GM19395 (cell line): ENCODE measurements around the gene FAM3B.
"Not testable (repeated sequence)": the region's sequence is repeated elsewhere in the genome, so short reads cannot be mapped to it uniquely, and the experiment has no call there.

Experiments used
- ATAC-seq: cut with Tn5 transposase; IDR thresholded peaks from one replicate; pipeline ENCODE4 v1.9.1; 2021; ENCODE audit warnings: mild to moderate bottlenecking, moderate library complexity; ENCODE audit not compliant: unreplicated experiment

The FAM3B gene, protein sequence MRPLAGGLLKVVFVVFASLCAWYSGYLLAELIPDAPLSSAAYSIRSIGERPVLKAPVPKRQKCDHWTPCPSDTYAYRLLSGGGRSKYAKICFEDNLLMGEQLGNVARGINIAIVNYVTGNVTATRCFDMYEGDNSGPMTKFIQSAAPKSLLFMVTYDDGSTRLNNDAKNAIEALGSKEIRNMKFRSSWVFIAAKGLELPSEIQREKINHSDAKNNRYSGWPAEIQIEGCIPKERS

DNA sequence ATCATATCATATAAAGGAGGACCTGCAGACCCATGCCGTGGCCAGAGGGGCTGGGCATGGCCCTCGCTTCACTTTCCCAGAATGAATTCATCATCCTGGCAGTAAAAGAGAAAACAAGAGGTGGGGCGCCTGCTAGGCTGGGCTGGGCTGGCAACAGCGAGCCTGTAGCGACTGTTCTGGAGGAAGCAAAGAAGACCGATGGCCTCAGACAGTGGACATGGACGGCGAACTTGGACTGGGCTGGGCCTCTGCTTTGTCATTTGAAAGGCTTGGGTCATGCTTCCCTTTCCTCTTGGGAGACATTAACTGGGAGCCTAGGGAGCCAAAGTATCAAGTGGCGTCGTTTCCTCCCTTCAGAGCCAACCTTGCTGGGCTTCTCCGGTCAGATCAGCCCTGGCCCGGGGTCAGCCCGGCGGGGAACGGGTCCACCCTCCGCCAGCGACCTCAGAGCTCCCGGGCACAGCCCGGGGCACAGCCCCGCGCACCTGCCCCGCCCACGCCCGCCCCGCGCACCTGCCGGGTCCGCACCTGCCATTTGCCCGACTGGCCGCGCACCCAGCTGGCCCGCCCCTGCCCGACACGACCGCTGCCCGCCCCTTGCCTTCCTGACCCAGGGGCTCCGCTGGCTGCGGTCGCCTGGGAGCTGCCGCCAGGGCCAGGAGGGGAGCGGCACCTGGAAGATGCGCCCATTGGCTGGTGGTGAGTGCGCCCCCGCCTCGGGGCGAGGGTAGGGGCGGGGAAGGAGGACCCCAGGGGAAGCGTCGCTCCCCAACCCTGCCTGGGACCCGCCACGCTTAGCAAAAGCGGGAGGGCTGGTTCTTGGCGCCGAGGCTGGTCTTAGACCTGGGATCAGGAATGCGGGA lies at the start of gene FAM3B:
TSS of gene FAM3B (plus strand) at position 602 of the 863 bp plus-strand sequence. CDS start at position 681, 79 bp downstream.
- no peak for ATAC-seq

GRCh38 chr21:41267346-41267745 lies 49.3 kb upstream of the FAM3B start:
- ATAC-seq = no peak

DNA sequence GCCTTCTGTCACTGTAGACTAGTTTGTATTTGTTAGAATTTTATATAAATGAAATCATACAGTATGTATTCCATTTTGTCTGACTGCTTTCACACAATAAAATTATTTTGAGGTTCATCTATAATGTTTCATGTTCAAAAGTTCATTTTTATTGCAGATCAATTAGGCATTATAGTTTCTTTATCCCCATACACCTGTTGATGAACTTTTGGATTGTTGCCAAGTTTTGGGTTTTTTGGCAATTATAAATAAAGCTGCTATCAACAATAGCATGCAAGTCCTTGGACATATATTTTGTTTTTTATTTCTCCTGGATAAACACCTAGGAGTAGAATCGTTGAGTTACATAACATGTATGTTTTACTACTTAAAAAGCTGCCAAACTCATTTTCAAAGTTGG lies 47.1 kb upstream of the FAM3B start:
- no peak for ATAC-seq

- no peak for ATAC-seq
These were observed 39.4 kb upstream of the FAM3B start for GRCh38 chr21:41277196-41277595.

DNA sequence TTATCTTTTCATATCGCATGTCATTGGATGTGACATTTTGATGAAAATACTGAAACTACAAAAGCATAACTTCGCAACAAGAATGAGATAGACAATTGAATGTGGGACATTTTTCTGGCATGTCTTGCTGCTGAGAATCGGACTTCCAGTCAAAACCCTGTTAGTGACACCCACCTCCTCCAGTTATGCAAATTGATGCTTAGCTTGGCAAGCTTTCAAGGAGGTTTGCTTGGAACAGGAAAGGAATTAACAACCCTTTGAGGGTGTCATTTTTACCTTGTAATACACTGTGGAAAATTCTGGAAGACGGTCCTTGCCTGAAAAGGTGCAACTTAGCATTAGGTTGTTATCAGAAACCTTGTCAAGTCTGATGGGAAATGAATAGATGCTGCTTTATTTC lies 38.8 kb upstream of the FAM3B start:
- no peak for ATAC-seq

- ATAC-seq = no peak
These were observed 36.3 kb upstream of the FAM3B start for GRCh38 chr21:41280115-41280919.

- no peak for ATAC-seq
These were observed 34.2 kb upstream of the FAM3B start for GRCh38 chr21:41282412-41282811.

- peak; percentile 74 for ATAC-seq
These were observed 33.3 kb upstream of the FAM3B start for GRCh38 chr21:41283211-41283818.

DNA sequence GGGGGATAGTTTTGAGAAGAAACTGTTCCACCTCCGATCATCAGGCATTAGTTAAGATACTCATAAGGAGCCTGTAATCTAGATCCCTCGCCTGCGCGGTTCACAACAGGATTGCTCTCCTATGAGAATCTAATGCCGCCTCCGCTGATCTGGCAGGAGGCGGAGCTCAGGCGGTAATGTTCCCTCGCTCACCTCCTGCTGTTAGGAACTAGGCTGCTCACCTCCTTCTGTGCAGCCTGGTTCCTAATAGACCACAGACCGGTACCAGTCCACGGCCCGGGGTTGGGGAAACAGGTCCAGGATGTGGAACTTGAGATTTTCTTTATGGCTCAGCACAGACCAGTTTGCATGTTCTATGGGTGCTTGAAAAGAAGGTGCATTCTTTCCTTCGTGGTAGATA lies 27.2 kb upstream of the FAM3B start:
- ATAC-seq = no peak

DNA sequence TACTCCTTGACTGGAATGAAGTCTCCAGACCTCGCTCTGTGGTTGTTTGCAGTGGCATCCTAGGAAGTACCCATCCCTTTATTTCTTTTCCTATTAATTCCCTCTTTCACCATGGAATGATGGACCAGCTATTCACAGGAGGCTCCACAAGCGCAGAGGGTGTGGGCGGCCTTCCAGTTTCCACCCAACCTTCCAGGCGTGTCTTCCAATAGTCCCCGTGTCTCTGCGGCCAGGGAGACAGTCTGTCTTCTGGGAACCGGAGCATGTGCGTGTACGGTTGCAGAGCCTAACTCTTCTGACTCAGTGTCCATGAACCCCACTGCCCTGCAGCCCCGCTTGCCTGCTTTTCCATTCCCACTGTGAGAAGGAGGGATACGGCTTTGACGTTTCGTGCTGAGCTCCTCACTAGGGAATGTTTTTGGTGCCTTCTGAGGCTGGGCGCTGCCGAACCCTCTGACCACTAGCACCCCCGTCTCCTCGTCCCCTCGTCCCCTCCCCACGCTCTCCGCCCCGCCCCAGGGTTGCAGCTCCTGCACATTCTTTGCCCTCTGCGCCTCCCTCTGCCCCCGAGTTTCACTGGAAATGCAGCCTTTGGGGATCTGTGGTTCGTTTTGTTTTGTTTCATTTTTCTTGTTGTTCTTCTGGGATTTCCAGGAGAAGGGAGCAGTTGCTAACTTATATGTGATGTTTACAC lies 26.3 kb upstream of the FAM3B start:
- no peak for ATAC-seq

DNA sequence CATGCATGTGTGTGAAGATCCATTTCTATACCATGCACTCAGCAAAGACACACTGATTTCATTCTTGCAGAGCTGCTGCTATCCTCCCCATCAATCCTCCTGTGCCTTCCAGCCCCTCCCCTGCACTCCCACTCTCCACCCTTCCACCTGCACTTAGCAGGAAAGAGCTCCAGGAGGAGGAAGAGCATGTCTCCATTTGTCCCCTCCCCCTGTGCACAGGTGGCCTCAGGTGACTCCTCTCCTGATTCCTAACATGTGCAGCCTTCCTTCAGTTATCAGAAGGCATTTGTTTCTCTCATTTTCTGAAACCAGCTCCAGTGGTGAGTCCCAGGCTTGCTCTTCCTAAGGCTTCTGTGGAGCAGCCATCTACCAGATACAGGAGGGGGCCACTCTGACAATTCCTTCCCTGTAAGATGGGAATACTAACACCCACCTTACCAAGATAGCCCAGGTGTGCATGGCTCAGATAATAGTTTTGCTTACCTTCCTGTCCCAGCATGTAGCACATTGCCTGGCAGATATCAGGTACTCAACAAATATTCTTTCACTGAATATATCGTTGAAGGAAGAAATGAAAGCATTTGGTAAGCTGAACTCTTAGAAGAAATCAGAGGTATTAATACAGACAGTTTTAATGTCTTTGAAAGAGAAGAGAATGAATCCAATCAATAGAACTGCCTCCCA lies 21.9 kb upstream of the FAM3B start:
- no peak for ATAC-seq

DNA sequence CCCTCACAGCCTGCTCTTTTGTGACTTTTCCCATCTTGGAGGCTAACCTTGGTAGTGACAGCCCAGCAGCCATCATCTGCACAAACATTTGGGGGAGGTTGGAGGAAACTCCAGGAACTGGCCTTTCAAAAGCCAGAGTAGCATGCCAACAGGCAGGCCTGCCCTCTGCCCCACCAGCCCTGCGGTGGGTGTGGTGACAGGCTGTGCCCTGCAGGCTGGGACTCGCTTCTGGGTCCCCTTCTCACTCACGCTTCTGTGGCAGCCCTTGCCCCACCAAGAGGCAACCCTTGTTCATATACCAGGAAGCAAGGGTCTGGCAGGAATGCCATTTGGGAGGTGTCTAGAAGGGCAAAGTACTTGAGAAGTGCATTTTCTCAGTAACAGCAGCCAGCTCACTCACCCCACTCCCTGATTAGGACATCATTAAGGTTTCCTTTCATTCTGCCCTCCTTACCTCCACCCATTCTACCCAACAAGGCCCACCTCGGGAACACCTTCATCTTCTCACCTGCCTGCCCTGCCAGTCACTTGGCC lies 20.8 kb upstream of the FAM3B start:
- ATAC-seq = no peak

DNA sequence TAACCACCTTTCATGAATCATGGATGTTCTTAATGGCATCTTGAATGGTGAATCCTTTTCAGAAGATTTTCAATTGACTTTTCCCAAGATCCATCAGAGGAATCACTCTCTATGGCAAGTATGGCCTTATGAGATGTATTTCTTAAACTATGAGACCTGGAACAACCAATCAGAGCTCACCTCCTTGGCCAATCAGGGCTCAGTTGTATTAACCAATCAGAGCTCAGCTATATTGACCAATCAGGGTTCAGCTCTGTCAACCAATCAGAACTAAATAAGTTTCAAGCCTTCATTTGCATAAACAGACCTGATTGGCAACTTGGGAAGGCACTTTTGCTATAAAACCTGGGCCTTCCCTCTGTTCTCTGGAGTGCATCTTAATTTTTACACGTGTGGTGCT lies 13.6 kb upstream of the FAM3B start:
- ATAC-seq = no peak

GRCh38 chr21:41304068-41304720 lies 12.4 kb upstream of the FAM3B start:
- ATAC-seq = no peak

DNA sequence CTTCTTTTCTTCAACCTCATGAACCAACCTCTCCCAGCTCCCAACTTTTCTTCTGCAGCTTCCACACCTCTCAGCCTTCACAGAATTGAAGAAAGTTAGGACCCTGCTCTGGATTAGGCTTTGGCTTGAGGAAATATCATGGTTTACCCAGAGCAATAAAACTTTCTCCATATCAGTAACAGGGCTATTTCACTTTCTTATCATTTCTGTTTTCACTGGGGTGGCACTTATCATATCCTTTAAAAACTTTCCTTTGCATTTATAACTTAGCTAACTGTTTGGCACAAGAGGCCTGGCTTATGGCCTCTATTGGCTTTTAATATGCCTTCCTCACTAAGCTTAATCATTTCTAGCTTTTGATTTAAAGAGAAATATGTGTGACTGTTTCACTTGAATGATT lies 9.4 kb upstream of the FAM3B start:
- no peak for ATAC-seq

- ATAC-seq = not testable (repeated sequence)
These were observed 3.1 kb upstream of the FAM3B start for GRCh38 chr21:41313285-41314164.

GRCh38 chr21:41315726-41316125 lies 875 bp upstream of the FAM3B start:
- no peak for ATAC-seq

GRCh38 chr21:41317063-41317392 lies 427 bp downstream of the FAM3B start:
- ATAC-seq = no peak
